ENCODE data around the gene BNC2.

The BNC2 gene

GRCh38 chr9:16616686-16617085, 253.8 kb downstream of the BNC2 start:
- Histone ChIP-seq H2AK5ac (ENCODE audit: low read depth, low read length) (no peak overlapping the region), H3K9me3 (replicated peaks in 1 of 2; ENCODE audit: control insufficient read depth in 2 of 2, insufficient read depth in 1 of 2, low read depth in 1 of 2, low read length in 2 of 2) (peaks cover 0 to 2% of the 10 kb centered on the region in 2 donors), H3K27ac (replicated peaks; ENCODE audit: low read length) (no peak overlapping the region), H3K4me3 (ENCODE audit: low read length in 2 of 2) (no peak overlapping the region), H2BK15ac (ENCODE audit: low read length) (no peak overlapping the region), H3K18ac (ENCODE audit: low read length) (no peak overlapping the region), H2BK120ac (ENCODE audit: low read depth, low read length) (no peak overlapping the region), H2BK5ac (ENCODE audit: low read length) (no peak overlapping the region), H3K9ac (ENCODE audit: low read depth, low read length, poor library complexity) (no peak overlapping the region), H3K36me3 (replicated peaks in 1 of 2; ENCODE audit: control insufficient read depth in 2 of 2, insufficient read depth in 2 of 2, low read length in 2 of 2) (no peaks in the 10 kb centered on the region), H3K27me3 (ENCODE audit: control insufficient read depth in 3 of 3, insufficient read depth in 3 of 3, low read depth in 1 of 3, low read length in 3 of 3) (no peaks in the 10 kb centered on the region), H3K4me1 (ENCODE audit: control insufficient read depth in 2 of 2, insufficient read depth in 1 of 2, low read depth in 1 of 2, low read length in 2 of 2) (no peaks in the 10 kb centered on the region), H3K4ac (ENCODE audit: low read length) (no peak overlapping the region), H4K8ac (ENCODE audit: low read depth, low read length) (no peak overlapping the region), H3K4me2 (ENCODE audit: insufficient read depth, low read length, poor library complexity, severe bottlenecking) (no peak overlapping the region), H3K23ac (ENCODE audit: low read depth, low read length, poor library complexity) (no peak overlapping the region), H2AFZ (ENCODE audit: low read length) (no peak overlapping the region), H4K91ac (ENCODE audit: low read depth, low read length, poor library complexity) (no peak overlapping the region), H2BK12ac (ENCODE audit: low read length) (no peak overlapping the region), H3K79me1 (ENCODE audit: low read depth, low read length) (no peaks in the 10 kb centered on the region), H3K14ac (ENCODE audit: low read length) (no peak overlapping the region)
- WGBS, 2 donors (ENCODE audit: extremely low coverage in 2 of 2, insufficient read length in 2 of 2, insufficient replicate concordance in 1 of 2) = no CpG with 5 or more reads among the region's 2 CpGs
- no peak for DNase-seq (ENCODE audit: low spot score)

GRCh38 chr9:16615451-16615850, 255.0 kb downstream of the BNC2 start:
- Histone ChIP-seq H3K9ac (ENCODE audit: low read depth, low read length, poor library complexity) (no peak overlapping the region), H3K27ac (replicated peaks; ENCODE audit: low read length) (no peak overlapping the region), H3K27me3 (ENCODE audit: control insufficient read depth in 3 of 3, insufficient read depth in 3 of 3, low read depth in 1 of 3, low read length in 3 of 3) (no peaks in the 10 kb centered on the region), H3K4ac (ENCODE audit: low read length) (no peak overlapping the region), H2BK5ac (ENCODE audit: low read length) (no peak overlapping the region), H3K9me3 (replicated peaks in 1 of 2; ENCODE audit: control insufficient read depth in 2 of 2, insufficient read depth in 1 of 2, low read depth in 1 of 2, low read length in 2 of 2) (peaks cover 0 to 2% of the 10 kb centered on the region in 2 donors), H3K79me1 (ENCODE audit: low read depth, low read length) (no peaks in the 10 kb centered on the region), H3K4me2 (ENCODE audit: insufficient read depth, low read length, poor library complexity, severe bottlenecking) (no peak overlapping the region), H3K4me1 (ENCODE audit: control insufficient read depth in 2 of 2, insufficient read depth in 1 of 2, low read depth in 1 of 2, low read length in 2 of 2) (no peaks in the 10 kb centered on the region), H4K91ac (ENCODE audit: low read depth, low read length, poor library complexity) (no peak overlapping the region), H2AK5ac (ENCODE audit: low read depth, low read length) (no peak overlapping the region), H2BK12ac (ENCODE audit: low read length) (no peak overlapping the region), H3K14ac (ENCODE audit: low read length) (no peak overlapping the region), H2BK15ac (ENCODE audit: low read length) (no peak overlapping the region), H2AFZ (ENCODE audit: low read length) (no peak overlapping the region), H3K36me3 (replicated peaks in 1 of 2; ENCODE audit: control insufficient read depth in 2 of 2, insufficient read depth in 2 of 2, low read length in 2 of 2) (no peaks in the 10 kb centered on the region), H3K23ac (ENCODE audit: low read depth, low read length, poor library complexity) (no peak overlapping the region), H4K8ac (ENCODE audit: low read depth, low read length) (no peak overlapping the region), H2BK120ac (ENCODE audit: low read depth, low read length) (no peak overlapping the region), H3K4me3 (ENCODE audit: low read length in 2 of 2) (no peak overlapping the region), H3K18ac (ENCODE audit: low read length) (no peak overlapping the region)
- DNase-seq (ENCODE audit: low spot score) = no peak
- WGBS, 2 donors (ENCODE audit: extremely low coverage in 2 of 2, insufficient read length in 2 of 2, insufficient replicate concordance in 1 of 2) = no CpG with 5 or more reads among the region's 4 CpGs

- Histone ChIP-seq H3K9me3 (replicated peaks in 1 of 2; ENCODE audit: control insufficient read depth in 2 of 2, insufficient read depth in 1 of 2, low read depth in 1 of 2, low read length in 2 of 2) (peaks cover 0 to 2% of the 10 kb centered on the region in 2 donors), H3K27ac (replicated peaks; ENCODE audit: low read length) (no peak overlapping the region), H3K79me1 (ENCODE audit: low read depth, low read length) (no peaks in the 10 kb centered on the region), H3K9ac (ENCODE audit: low read depth, low read length, poor library complexity) (no peak overlapping the region), H2AFZ (ENCODE audit: low read length) (no peak overlapping the region), H3K27me3 (ENCODE audit: control insufficient read depth in 3 of 3, insufficient read depth in 3 of 3, low read depth in 1 of 3, low read length in 3 of 3) (no peaks in the 10 kb centered on the region), H3K4ac (ENCODE audit: low read length) (no peak overlapping the region), H2BK15ac (ENCODE audit: low read length) (no peak overlapping the region), H3K4me1 (ENCODE audit: control insufficient read depth in 2 of 2, insufficient read depth in 1 of 2, low read depth in 1 of 2, low read length in 2 of 2) (no peaks in the 10 kb centered on the region), H2BK120ac (ENCODE audit: low read depth, low read length) (no peak overlapping the region), H3K4me2 (ENCODE audit: insufficient read depth, low read length, poor library complexity, severe bottlenecking) (no peak overlapping the region), H2AK5ac (ENCODE audit: low read depth, low read length) (no peak overlapping the region), H4K8ac (ENCODE audit: low read depth, low read length) (no peak overlapping the region), H3K18ac (ENCODE audit: low read length) (no peak overlapping the region), H3K23ac (ENCODE audit: low read depth, low read length, poor library complexity) (no peak overlapping the region), H3K36me3 (replicated peaks in 1 of 2; ENCODE audit: control insufficient read depth in 2 of 2, insufficient read depth in 2 of 2, low read length in 2 of 2) (no peaks in the 10 kb centered on the region), H3K4me3 (ENCODE audit: low read length in 2 of 2) (no peak overlapping the region), H2BK5ac (ENCODE audit: low read length) (no peak overlapping the region), H3K14ac (ENCODE audit: low read length) (no peak overlapping the region), H2BK12ac (ENCODE audit: low read length) (no peak overlapping the region), H4K91ac (ENCODE audit: low read depth, low read length, poor library complexity) (no peak overlapping the region)
- no peak for DNase-seq (ENCODE audit: low spot score)
- WGBS, 2 donors (ENCODE audit: extremely low coverage in 2 of 2, insufficient read length in 2 of 2, insufficient replicate concordance in 1 of 2) = no CpG with 5 or more reads among the region's 3 CpGs
Measured at GRCh38 chr9:16613605-16614004, 256.9 kb downstream of the BNC2 start.

GRCh38 chr9:16613051-16613450, 257.4 kb downstream of the BNC2 start:
- peaks cover 0 to 2% of the 10 kb centered on the region in 2 donors for H3K9me3 ChIP-seq (replicated peaks in 1 of 2; ENCODE audit: control insufficient read depth in 2 of 2, insufficient read depth in 1 of 2, low read depth in 1 of 2, low read length in 2 of 2)
- no peak for DNase-seq (ENCODE audit: low spot score)
- no peak overlapping the region for H3K4ac ChIP-seq (ENCODE audit: low read length)
- no peak overlapping the region for H4K8ac ChIP-seq (ENCODE audit: low read depth, low read length)
- no peak overlapping the region for H3K27ac ChIP-seq (replicated peaks; ENCODE audit: low read length)
- no peak overlapping the region for H2BK15ac ChIP-seq (ENCODE audit: low read length)
- H2AFZ ChIP-seq (ENCODE audit: low read length) = no peak overlapping the region
- H3K79me1 ChIP-seq (ENCODE audit: low read depth, low read length) = no peaks in the 10 kb centered on the region
- H3K36me3 ChIP-seq (replicated peaks in 1 of 2; ENCODE audit: control insufficient read depth in 2 of 2, insufficient read depth in 2 of 2, low read length in 2 of 2) = no peaks in the 10 kb centered on the region
- H3K27me3 ChIP-seq (ENCODE audit: control insufficient read depth in 3 of 3, insufficient read depth in 3 of 3, low read depth in 1 of 3, low read length in 3 of 3) = no peaks in the 10 kb centered on the region
- no peak overlapping the region for H2AK5ac ChIP-seq (ENCODE audit: low read depth, low read length)
- H3K4me1 ChIP-seq (ENCODE audit: control insufficient read depth in 2 of 2, insufficient read depth in 1 of 2, low read depth in 1 of 2, low read length in 2 of 2) = no peaks in the 10 kb centered on the region
- H2BK5ac ChIP-seq (ENCODE audit: low read length) = no peak overlapping the region
- no peak overlapping the region for H3K4me3 ChIP-seq (ENCODE audit: low read length in 2 of 2)
- no peak overlapping the region for H3K9ac ChIP-seq (ENCODE audit: low read depth, low read length, poor library complexity)
- no peak overlapping the region for H3K4me2 ChIP-seq (ENCODE audit: insufficient read depth, low read length, poor library complexity, severe bottlenecking)
- no CpG with 5 or more reads among the region's 1 CpG for WGBS, 2 donors (ENCODE audit: extremely low coverage in 2 of 2, insufficient read length in 2 of 2, insufficient replicate concordance in 1 of 2)
- no peak overlapping the region for H4K91ac ChIP-seq (ENCODE audit: low read depth, low read length, poor library complexity)
- H3K14ac ChIP-seq (ENCODE audit: low read length) = no peak overlapping the region
- no peak overlapping the region for H2BK120ac ChIP-seq (ENCODE audit: low read depth, low read length)
- H3K23ac ChIP-seq (ENCODE audit: low read depth, low read length, poor library complexity) = no peak overlapping the region
- no peak overlapping the region for H2BK12ac ChIP-seq (ENCODE audit: low read length)
- H3K18ac ChIP-seq (ENCODE audit: low read length) = no peak overlapping the region
